ENCODE results near the gene APBB3.

DNA sequence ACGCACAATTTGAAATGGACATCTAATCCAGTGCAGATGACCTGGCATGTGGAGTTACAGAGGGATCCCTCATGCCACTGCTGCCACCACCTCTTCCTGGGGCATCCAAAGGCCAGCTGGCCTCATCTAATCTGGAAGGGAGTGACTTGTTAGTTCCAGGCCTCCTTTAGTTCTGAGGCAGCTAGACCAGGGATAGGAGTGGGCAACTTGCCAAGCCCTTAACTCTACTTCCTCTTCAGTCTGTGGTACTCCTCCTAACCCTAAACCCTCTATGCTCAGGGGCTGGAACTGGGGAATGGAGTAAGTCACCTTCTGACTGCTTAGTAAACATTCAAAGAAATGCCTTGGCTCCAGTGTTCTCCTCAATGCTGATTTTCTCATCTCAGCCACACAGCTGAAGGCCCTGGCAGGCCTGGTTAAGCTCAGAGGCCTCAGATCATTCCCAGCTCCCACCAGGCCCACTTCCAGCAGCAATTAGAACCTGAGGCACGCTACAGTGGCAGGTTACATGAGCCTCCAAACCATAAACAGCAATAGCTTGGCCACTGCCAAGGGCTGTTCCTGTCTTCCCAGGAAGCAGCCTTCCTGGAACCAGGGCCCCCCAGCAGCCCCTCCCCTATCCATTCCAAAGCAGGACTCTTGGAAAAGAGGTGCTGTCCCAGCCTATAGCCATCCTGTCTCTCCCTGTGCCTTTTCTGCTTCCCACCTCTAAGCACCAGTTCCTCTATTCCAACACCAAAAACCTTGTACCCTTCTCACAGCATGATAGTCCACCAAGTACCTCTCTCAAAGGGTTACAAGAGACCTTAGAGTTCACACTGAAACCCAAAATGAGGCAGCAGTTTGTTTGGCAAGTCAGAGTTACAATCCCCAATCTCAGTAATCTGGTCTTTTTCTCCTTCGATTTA is 14.9 kb downstream of the APBB3 start:
- no peak for TF ChIP-seq POLR2AphosphoS5 (IDR thresholded peaks at IDR 0.05)
- no peak for TF ChIP-seq CTCF (IDR thresholded peaks at IDR 0.05; ENCODE audit: poor library complexity, severe bottlenecking)
- TF ChIP-seq EZH2 (IDR thresholded peaks at IDR 0.05; ENCODE audit: borderline replicate concordance, insufficient read depth, low read length, poor library complexity, severe bottlenecking) = no peak
- no peak for TF ChIP-seq TAF1 (IDR thresholded peaks at IDR 0.05; ENCODE audit: low read depth)
- no peak for TF ChIP-seq EP300 (conservative IDR thresholded peaks at IDR 0.05; ENCODE audit: poor library complexity, severe bottlenecking)
- no peak for TF ChIP-seq MXI1 (conservative IDR thresholded peaks at IDR 0.05; ENCODE audit: poor library complexity, severe bottlenecking)
- TF ChIP-seq REST (IDR thresholded peaks at IDR 0.05; ENCODE audit: borderline replicate concordance) = no peak
- TF ChIP-seq SMC3 (conservative IDR thresholded peaks at IDR 0.05; ENCODE audit: poor library complexity) = no peak
- TF ChIP-seq RAD21 (conservative IDR thresholded peaks at IDR 0.05) = no peak

Data from neural cell (in vitro differentiated cells).